Activated T-helper 1 cell treated with anti-CD3 and anti-CD28 coated beads, Interleukin-2, amount 50 U/mL, for 16 hours (primary cell): ENCODE data around the gene OR52K2.
"Not testable (repeated sequence)": the region's sequence is repeated elsewhere in the genome, so short reads cannot be mapped to it uniquely, and the experiment has no call there.

Source experiments
- DNase-seq, 2 donors: peaks; one replicate each; pipeline ENCODE4 v3.0.0-alpha.2; 2020; ENCODE audit warnings: low read depth in 1 of 2, low spot score in 1 of 2

OR52K2 gene

GRCh38 chr11:4480577-4481239, 31.6 kb downstream of the OR52K2 start:
- no peak for DNase-seq

- DNase-seq = no peak
These were observed 32.1 kb downstream of the OR52K2 start for GRCh38 chr11:4481240-4481582.

- no peak for DNase-seq
These were observed 33.4 kb downstream of the OR52K2 start, which contains the start of gene OR52K1 for GRCh38 chr11:4482445-4482844. OR52K1 (plus strand) TSS chr11:4482646; CDS start chr11:4488901, 6,255 bp downstream.

GRCh38 chr11:4484310-4484709, 35.2 kb downstream of the OR52K2 start:
- DNase-seq = no peak

DNA sequence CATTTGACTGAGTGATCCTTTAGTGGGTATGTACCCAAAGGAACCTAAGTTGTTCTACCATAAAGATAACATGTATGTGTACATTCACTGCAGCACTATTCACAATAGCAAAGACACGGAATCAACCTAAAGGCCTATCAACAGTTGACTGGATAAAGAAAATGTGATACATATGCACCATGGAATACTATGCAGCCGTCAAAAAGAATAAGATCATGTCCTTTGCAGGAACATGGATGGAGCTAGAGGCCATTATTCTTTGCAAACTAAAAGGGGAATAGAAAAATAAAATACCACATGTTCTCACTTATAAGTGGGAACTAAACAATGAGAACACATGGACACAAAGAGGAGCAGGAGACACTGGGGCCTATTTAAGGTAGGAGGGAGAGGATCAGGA, 42.3 kb downstream of the OR52K2 start:
- not testable (repeated sequence) for DNase-seq

DNA sequence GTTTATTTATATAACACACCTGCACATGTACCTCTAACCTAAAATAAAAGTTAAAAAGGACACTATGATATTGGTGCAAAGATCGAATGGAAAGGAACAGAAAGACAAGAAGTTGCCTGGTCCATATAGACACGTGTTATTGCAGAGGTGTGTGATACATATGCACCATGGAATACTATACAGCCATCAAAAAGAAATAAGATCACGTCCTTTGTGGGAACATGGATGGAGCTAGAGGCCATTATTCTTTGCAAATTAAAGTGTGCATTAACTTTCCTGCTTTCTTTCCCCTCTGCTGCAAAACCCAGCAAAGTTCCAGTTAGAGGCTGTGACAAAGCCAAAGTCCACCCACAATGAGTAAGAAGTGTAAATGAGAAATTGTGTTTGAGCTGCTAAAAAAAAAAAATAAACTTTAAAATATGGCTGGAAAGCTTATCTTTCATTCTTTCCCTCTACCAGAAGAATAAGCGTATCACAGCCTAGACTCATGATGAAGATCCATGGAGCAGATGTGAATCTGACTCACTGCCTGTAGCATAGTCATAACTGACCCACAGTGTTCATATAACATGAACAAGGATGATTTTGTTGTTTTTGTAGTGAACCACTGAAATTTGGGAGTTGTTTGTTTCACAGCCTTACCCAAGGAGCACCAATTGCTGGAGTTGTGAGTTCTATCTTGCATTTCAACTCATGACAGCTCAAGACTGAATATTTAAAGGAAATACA, 42.9 kb downstream of the OR52K2 start:
- no peak for DNase-seq

DNA sequence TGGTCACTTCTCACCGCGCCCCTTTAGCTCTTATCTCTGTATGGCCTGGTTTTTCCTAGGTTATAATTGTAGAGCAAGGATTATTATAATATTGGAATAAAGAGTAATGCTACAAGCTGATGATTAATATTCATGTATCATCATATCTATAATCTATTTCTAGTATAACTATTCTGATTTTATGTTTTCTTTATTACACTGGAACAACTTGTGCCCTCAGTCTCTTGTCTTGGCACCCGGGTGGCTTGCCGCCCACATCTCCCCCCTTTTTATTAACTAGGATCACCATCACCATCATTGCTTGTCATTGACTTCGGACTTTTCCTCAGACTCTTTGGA, 44.4 kb downstream of the OR52K2 start:
- DNase-seq = no peak

DNA sequence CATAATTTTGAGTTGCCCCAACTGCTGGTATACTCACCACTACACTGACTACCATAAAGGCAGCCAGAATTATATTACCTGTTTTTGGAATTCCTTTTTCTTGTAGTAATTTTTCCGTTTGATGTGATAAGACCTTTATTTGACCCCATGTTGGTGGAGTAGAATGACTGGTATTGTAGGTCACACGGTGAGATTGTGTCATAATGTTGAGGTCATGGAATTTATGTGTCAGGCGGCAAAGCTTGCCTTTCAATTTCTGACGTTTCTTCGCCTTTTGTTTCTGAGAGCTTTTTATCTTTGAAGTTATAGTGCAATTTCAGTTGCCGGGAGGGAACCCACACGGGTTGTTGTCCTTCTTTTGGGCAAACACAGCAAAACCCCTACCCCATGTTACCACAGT, 46.4 kb downstream of the OR52K2 start:
- DNase-seq = no peak

- no peak for DNase-seq
These were observed 46.9 kb downstream of the OR52K2 start for GRCh38 chr11:4495986-4496385.

- no peak for DNase-seq
These were observed 47.6 kb downstream of the OR52K2 start for GRCh38 chr11:4496557-4497248.
